HEK293 (cell line): ENCODE results near the gene MUC21.

Experiments used
- ATF2 ChIP-seq: fragments of 450-650 bp; formaldehyde crosslinking; IDR thresholded peaks from 2 replicates; pipeline ENCODE4 v1.5.1; 2016; ENCODE audit warnings: missing biosample characterization, missing genetic modification characterization, low read depth
- ZBTB20 ChIP-seq: fragments of 450-650 bp; formaldehyde crosslinking; IDR thresholded peaks from 2 replicates; pipeline ENCODE4 v1.5.1; 2016; ENCODE audit warnings: missing biosample characterization, missing genetic modification characterization

- no peak for TF ChIP-seq ZBTB20 (tag by site-specific recombination)
- TF ChIP-seq ATF2 (tag by site-specific recombination) = no peak
Observed at GRCh38 chr6:31016659-31017299, 33.3 kb downstream of the MUC21 start.
